OCI-M2 (cell line): ENCODE data around the gene CTDP1.

ENCODE experiments used
- DNase-seq: peaks from one replicate; lab custom pipeline; 2025; ENCODE audit not compliant: unreplicated experiment; lab: John Stamatoyannopoulos, UW

CTDP1 gene, protein sequence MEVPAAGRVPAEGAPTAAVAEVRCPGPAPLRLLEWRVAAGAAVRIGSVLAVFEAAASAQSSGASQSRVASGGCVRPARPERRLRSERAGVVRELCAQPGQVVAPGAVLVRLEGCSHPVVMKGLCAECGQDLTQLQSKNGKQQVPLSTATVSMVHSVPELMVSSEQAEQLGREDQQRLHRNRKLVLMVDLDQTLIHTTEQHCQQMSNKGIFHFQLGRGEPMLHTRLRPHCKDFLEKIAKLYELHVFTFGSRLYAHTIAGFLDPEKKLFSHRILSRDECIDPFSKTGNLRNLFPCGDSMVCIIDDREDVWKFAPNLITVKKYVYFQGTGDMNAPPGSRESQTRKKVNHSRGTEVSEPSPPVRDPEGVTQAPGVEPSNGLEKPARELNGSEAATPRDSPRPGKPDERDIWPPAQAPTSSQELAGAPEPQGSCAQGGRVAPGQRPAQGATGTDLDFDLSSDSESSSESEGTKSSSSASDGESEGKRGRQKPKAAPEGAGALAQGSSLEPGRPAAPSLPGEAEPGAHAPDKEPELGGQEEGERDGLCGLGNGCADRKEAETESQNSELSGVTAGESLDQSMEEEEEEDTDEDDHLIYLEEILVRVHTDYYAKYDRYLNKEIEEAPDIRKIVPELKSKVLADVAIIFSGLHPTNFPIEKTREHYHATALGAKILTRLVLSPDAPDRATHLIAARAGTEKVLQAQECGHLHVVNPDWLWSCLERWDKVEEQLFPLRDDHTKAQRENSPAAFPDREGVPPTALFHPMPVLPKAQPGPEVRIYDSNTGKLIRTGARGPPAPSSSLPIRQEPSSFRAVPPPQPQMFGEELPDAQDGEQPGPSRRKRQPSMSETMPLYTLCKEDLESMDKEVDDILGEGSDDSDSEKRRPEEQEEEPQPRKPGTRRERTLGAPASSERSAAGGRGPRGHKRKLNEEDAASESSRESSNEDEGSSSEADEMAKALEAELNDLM

GRCh38 chr18:79679552-79680099 is at the start of gene CTDP1:
CTDP1 (plus strand) TSS chr18:79679803; CDS start chr18:79679948, 145 bp downstream.
- peak; percentile 4 for DNase-seq

DNA sequence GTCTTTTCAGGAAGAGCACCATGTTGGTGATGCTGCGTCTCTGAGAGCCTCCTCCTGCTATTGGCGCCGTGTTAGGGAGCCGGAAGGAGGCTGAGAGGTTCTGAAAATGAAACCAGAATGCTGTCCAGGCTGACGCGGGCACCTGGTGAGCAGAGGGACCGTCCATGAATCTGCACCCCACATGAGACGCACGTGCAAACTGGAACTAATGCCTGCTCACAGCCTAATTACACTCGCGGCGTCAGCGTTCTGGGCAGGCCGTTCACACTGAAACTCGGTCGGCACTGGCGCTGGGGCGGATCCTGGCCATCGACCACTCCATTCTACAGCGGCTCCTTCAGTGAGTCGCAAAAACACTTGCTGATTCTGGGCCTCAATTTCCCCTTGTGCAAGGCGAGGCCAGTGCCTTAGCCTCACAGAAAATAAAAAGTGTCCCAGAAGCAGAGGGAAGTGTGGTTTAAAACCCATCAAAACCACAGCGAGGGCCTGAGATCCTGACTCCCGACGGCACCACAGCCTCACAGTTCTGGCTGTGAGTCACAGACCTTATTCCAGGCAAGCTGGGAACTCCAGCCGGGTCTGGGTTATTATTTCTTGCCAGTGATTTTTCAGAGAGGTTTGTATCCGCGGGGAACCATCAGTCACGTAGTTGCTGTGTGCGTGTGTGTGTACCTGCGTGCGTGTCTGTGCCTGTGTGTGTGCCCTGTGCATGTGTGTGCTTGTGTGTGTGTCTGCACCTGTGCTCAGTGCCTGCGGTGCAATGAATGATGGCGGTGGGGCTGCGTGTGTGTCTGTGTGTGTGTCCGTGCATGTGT is 49.1 kb upstream of the CTDP1 start:
- no peak for DNase-seq

- DNase-seq = no peak
Observed at GRCh38 chr18:79631096-79631507, 48.5 kb upstream of the CTDP1 start.

- DNase-seq = no peak
Observed at GRCh38 chr18:79631761-79632446, 47.7 kb upstream of the CTDP1 start.

- DNase-seq = no peak
Observed at GRCh38 chr18:79632765-79633164, 46.8 kb upstream of the CTDP1 start.

DNA sequence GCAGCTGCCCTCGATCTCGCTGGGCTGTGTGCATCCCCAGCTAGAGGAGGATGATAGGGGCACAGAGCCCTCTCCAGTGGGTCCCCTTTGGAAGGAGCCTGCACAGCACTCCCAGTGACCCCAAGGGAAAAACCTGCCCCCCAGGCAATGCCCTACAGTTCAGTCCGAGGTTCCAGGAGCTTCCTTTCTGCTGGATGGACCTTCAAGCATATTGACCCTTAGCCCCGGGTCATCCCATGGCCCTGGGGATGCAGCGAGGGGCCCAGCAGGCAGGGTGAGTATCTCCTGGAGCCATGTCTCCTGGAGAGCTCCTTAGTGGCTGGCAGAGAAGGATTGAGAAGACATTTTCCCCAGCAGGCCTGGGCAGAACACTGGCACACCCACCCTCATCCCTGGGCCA is 45.4 kb upstream of the CTDP1 start:
- no peak for DNase-seq

- no peak for DNase-seq
Observed at GRCh38 chr18:79634593-79635426, 44.8 kb upstream of the CTDP1 start.

- no peak for DNase-seq
Observed at GRCh38 chr18:79635427-79635726, 44.2 kb upstream of the CTDP1 start.

DNA sequence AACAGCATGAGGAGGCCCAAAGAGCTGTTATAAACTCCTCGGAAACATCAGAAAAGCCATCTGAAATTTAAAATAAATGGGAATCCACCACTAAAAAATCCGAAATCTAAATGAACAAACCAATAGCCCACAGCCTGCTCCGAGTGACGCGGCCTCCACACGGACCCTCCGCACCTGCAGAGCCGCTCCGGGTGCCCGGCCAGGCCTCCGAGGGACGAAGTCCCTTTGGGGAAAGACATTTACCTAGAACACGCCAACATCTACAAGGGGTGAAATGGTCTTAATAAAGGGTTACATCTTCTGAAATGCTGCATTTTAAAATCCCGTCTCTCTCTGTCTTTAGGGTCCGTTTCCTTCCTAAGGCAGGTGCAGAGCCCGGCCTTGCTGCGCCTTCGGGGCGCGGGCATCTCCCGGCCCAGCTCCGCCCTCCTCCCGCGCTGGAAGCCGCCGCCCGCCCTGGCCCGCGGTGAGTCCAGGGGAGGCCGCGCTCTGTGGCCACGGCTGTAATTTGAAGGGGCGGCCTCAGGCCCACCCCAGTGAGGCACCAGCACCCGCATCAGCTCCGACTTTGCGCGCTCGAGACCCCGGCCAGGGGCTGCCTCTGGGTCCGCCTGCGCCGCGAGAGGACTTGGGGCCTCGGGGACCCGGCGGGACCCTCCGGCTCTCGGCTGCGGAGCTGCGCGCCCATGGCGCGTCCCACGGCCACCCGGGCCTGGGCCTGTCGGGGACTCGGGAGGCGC is 42.3 kb upstream of the CTDP1 start:
- no peak for DNase-seq

DNA sequence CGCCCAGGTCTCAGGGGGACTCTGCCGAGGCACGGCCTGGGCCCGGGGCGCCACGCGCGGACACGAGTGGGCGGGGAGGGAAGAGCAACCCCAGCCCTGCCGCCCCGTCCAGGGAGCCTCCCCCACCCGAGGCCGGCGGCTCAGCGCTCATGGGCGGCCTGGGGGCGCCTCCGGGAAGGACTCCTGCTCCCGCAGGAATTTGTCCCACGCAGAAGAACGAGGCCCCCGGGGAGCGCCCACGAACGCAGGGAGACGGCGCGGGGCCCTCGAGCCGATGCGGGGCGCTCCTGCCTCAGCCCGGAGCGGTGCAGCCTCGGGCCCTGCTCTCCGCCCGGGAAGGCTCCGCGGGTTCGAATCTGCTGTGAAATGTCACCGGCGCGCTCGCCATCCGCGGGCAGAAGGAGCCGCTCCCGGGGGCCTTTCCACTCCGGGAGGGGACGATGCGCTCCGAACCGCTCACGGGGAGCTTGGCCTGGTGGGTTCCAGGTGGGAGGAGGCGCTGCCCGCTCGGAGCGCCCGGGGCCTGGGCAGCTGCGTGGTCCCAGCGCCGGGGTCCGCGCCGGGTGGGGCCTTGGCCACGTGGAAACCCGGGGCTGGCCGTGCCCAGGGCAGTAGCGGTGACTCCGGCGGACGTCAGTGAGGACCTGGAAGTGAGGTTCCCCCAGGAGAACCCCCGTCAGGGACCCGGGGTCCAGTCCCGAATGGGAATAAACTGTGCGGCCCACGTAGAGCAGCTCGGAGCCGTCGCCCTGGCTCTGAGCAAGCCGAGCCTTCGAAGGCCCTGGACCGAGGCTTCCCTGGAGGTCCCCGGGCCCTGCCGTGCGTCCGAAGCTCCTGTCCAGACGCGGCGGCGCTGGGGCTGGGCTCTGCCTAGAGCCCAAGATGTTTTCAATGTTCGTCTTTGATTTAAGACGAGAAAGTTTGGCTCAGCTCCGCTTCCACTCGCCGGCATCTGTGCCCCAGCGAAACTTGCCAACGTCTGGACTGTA is 41.4 kb upstream of the CTDP1 start:
- no peak for DNase-seq

DNA sequence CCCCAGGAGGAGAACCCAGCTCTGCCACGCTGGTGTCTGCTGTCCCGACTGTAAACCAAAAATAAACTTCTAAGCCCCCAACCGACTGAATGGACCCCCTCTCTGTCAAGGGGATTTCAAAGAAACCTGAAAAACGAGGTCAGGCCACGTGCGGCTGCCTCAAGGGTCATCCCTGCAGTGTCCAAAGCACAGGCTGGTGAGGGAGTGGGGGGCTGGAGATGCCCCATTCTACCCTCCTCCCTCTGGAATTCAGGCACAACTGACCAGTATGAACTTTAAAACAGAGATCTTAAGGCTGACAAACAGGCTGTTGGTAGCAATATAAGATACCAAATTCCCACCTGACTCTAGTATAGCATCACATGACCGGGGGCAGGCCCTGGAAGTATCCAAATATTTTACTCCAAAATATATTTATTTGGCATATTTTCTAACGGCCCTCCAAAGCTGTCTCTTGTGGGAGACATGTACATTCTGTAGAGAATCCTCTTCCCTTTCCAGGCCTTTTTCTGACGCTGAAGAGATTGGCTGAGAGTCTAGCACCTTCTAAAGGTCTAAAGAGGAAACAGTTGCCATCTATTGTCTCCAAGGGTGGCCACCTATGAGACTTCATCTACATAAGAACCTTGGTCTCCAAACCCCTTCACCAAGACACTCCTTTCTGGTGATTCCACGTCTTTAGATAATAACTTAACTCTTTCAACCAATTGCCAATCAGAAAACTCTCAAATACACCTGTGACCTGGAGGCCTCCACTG is 40.4 kb upstream of the CTDP1 start:
- DNase-seq = no peak

- DNase-seq = no peak
Observed at GRCh38 chr18:79640064-79640672, 39.4 kb upstream of the CTDP1 start.

- no peak for DNase-seq
Observed at GRCh38 chr18:79640875-79641274, 38.7 kb upstream of the CTDP1 start.

DNA sequence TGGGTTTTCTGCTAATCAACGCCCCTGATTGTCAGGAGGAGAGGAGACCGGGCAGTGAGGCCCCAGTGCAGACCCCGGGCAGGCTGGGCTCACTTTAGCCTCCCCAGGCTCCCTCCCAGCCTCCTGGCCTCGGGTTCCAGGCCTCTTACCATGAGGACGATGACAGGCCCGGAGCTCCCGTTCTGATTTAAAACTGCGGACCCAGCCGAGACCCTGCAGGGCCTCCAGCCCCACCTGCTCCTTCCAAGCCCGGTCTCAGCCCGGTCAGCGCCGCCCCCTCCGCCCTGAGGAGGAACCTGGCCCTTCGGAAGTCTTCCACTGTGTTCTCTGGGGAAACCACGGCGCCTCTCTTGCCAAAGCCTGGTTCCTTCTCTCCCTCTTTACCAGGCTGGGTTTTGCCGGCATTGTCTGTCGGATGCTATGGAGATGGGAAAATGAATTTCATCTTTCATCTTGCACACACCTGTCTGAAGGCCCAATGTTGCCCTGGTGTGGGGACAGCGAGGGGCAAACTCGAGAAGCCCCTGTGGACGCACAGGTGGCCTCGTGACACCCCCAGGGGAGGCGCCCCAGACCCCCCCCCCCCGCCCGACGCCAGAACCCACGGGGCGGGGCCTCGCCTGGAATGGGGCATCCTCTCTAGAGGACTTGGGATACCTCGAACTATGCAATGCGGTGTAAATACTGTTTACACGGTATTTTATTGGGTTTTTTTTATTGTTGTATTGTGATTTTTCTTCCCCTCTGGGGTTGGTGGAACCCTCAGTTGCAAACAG is 37.7 kb upstream of the CTDP1 start:
- no peak for DNase-seq

GRCh38 chr18:79642626-79643025 is 37.0 kb upstream of the CTDP1 start:
- no peak for DNase-seq
